ENCODE measurements around the gene SEM1.
A peak's percentile ranks its signal among the peaks of the same experiment; 100 is the strongest.

The SEM1 gene

DNA sequence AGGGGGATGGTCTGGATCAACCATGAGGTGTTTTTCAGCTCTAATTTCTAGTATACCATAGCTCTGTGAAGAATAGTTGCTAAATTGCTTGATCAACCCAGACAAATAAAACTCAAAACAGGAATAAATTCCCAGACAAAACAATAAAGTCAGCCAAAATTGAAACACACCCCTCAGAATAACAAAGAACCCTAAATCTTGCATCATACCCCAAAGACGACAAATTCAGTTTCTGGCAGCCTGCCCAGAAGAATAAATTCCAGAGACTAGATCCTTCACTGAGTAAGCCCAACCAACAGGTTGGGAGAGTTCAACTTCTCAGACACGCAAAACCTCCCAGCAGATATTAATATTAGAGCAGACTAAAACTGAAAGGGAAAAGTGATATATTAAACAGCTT is 11.2 kb upstream of the SEM1 start:
- TF ChIP-seq, protein P1, sequence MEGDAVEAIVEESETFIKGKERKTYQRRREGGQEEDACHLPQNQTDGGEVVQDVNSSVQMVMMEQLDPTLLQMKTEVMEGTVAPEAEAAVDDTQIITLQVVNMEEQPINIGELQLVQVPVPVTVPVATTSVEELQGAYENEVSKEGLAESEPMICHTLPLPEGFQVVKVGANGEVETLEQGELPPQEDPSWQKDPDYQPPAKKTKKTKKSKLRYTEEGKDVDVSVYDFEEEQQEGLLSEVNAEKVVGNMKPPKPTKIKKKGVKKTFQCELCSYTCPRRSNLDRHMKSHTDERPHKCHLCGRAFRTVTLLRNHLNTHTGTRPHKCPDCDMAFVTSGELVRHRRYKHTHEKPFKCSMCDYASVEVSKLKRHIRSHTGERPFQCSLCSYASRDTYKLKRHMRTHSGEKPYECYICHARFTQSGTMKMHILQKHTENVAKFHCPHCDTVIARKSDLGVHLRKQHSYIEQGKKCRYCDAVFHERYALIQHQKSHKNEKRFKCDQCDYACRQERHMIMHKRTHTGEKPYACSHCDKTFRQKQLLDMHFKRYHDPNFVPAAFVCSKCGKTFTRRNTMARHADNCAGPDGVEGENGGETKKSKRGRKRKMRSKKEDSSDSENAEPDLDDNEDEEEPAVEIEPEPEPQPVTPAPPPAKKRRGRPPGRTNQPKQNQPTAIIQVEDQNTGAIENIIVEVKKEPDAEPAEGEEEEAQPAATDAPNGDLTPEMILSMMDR (IDR thresholded peaks at IDR 0.05; ENCODE audit: low read depth, low read length, missing control alignments): no peak
- no peak for DNase-seq (ENCODE audit: low read depth)
- no peak overlapping the region for H3K4me3 ChIP-seq (ENCODE audit: low read depth, low read length)
- in situ Hi-C loops (cut with HindIII; ENCODE audit: low sequenced_read_pairs): no loop called here

DNA sequence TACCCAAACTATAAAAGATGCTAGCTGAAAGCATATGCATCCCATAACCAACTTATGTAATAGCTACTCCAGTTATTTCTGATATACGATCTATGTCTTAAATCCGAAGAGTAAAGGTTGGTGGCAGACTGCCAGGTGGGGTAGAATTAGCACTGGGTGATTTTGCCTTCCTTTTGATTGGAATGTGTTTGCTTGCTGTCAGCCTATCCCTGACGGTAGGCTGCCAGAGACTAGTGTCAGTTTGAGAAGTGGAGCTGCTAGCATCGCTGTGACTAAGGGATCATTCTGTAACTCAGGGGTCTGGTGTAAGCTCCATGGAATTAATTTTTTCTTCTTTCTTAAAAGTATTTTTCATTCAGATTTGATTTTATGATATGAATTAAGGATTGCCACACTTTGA is 9.5 kb upstream of the SEM1 start:
- no peak for DNase-seq (ENCODE audit: low read depth)
- TF ChIP-seq, protein P1 (IDR thresholded peaks at IDR 0.05; ENCODE audit: low read depth, low read length, missing control alignments): no peak
- no peak overlapping the region for H3K4me3 ChIP-seq (ENCODE audit: low read depth, low read length)
- in situ Hi-C loops (cut with HindIII; ENCODE audit: low sequenced_read_pairs): no loop called here

DNA sequence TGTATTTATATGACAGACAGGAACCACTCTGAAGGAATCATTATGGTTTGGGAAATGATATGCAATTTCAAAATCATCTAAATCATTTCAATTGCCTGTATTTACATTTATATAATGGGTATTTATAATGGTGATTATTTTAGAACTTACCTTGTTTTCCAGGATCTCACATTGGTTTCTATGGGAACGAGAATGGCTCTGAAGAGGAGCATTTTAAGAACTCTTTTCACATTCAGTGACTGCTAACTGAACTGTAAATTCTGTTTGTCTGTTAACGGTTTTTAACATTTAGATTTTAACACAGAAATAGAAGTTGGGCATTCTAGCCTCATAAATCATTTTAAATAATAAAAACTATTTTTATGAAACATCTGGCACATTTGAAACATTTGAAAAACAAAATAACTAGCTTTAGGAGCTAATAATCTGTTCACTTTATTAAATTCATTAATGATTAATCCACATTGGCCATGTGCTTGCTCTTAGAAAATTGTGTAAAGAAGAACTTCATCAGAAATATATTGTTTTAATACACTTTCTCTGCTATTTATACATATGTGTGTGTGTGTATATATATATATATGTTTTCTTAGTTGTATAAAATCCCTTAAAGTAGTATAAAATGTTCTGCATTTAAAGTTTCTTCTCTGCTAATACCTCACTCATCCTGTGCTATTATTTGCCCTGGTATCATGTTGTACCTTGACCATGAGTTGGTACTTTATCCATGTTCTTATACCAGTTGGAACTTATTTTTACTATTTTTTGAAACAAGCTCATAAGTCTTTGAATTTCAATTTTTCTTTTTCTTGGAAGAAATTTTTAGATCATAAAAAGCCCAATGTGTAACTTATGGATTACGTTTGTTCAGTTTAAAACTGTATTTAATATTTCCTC is 8.7 kb upstream of the SEM1 start:
- TF ChIP-seq, protein P1 (IDR thresholded peaks at IDR 0.05; ENCODE audit: low read depth, low read length, missing control alignments): no peak
- in situ Hi-C loops (cut with HindIII; ENCODE audit: low sequenced_read_pairs): no loop called here
- no peak overlapping the region for H3K4me3 ChIP-seq (ENCODE audit: low read depth, low read length)
- no peak for DNase-seq (ENCODE audit: low read depth)

DNA sequence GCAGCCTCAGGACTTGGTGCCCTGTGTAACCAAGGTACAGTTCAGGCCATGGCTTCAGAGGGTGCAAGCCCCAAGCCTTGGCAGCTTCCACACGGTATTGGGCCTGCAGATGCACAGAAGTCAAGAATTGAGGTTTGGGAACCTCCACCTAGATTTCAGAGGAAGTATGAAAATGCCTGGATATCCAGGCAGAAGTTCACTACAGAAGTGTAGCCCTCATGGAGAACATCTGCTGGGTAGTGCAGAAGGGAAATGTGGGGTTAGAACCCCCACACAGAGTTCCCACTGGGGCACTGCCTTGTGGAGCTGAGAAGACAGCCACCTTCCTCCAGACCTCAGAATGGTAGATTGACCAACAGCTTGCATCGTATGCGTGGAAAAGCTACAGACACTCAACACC is 3.4 kb upstream of the SEM1 start:
- TF ChIP-seq, protein P1 (IDR thresholded peaks at IDR 0.05; ENCODE audit: low read depth, low read length, missing control alignments): no peak
- DNase-seq (ENCODE audit: low read depth): no peak
- H3K4me3 ChIP-seq (ENCODE audit: low read depth, low read length): no peak overlapping the region
- in situ Hi-C loops (cut with HindIII; ENCODE audit: low sequenced_read_pairs): no loop called here

DNA sequence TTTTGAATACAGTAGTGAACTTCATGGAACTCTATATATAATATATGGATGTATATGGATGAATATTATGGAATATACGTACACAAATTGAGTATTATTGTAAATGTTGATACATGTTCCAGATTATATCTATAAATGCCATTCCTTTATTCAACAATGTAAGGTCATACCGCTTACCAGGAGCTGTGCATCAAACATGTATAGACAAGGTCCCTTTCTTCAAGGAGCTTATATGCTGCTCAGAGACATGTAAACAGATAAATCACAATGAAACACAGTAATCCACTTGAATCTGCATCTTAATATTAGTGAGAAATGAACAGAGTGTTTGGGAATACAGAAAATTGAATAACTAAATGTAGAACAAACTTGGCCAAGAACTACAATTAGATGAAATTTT is 898 bp upstream of the SEM1 start:
- DNase-seq (ENCODE audit: low read depth): no peak
- no peak overlapping the region for H3K4me3 ChIP-seq (ENCODE audit: low read depth, low read length)
- TF ChIP-seq, protein P1 (IDR thresholded peaks at IDR 0.05; ENCODE audit: low read depth, low read length, missing control alignments): no peak
- in situ Hi-C loops (cut with HindIII; ENCODE audit: low sequenced_read_pairs): no loop called here

DNA sequence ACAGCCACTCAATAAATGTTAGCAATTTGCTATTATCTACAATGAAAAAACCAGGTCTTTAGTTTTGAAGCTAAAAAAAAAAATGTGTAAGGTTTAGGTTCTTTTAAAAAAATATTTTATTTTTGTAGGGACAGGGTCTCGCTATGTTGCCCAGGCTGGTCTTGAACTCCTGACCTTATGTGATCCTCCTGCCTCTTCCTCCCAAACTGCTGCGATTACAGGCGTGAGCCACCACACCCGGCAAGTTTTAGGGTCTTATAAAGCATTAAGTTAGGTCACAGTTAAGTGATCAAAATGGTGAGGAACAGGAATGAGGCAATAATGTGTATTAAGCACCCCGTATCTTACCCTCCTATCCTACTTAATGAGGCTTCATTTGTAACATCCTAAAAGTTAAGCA is 774 bp downstream of the SEM1 start:
- H3K4me3 ChIP-seq (ENCODE audit: low read depth, low read length): peak overlapping the region; percentile 88
- in situ Hi-C loops (cut with HindIII; ENCODE audit: low sequenced_read_pairs): no loop called here
- TF ChIP-seq, protein P1 (IDR thresholded peaks at IDR 0.05; ENCODE audit: low read depth, low read length, missing control alignments): no peak
- DNase-seq (ENCODE audit: low read depth): no peak
